Skeletal muscle tissue (tissue), 4 donors: ENCODE data around the gene ESYT1. TPM values are rescaled to one million over a fixed set of nuclear protein-coding genes. Genes with fewer than 3 reads are reported as not detected.

Source experiments
- H3K27ac ChIP-seq: one replicate; pipeline ENCODE4 v1.7.0; 2013; ENCODE audit warnings: mild to moderate bottlenecking, low read depth, low read length, inconsistent platforms
- H3K27me3 ChIP-seq, 3 donors: one replicate each; pipeline ENCODE4 v1.7.0; 2013; ENCODE audit warnings: low read length in 3 of 3; ENCODE audit not compliant: control insufficient read depth in 3 of 3, insufficient read depth in 3 of 3
- H3K36me3 ChIP-seq, 3 donors: one replicate each; pipeline ENCODE4 v1.7.0; 2013; ENCODE audit warnings: low read length in 3 of 3; ENCODE audit not compliant: control insufficient read depth in 3 of 3, insufficient read depth in 3 of 3
- H3K4me1 ChIP-seq, 3 donors: one replicate each; pipeline ENCODE4 v1.7.0; 2013; ENCODE audit warnings: low read length in 3 of 3, mild to moderate bottlenecking in 3 of 3; ENCODE audit not compliant: control insufficient read depth in 3 of 3, insufficient read depth in 3 of 3
- H3K4me3 ChIP-seq, 3 donors: one replicate each; pipeline ENCODE4 v1.7.0; 2013; ENCODE audit warnings: low read length in 3 of 3
- H3K9ac ChIP-seq, 3 donors: one replicate each; pipeline ENCODE4 v1.7.0; 2013; ENCODE audit warnings: low read length in 3 of 3, mild to moderate bottlenecking in 3 of 3, moderate library complexity in 2 of 3, low read depth in 1 of 3
- H3K9me3 ChIP-seq, 3 donors: one replicate each; pipeline ENCODE4 v1.7.0; 2013; ENCODE audit warnings: low read length in 3 of 3; ENCODE audit not compliant: control insufficient read depth in 3 of 3
- total RNA-seq: library from RNA; depleted of rRNA; stranded (reverse); fragments of >200 nt; gene quantifications from one replicate; pipeline ENCODE4 v1.2.3, GENCODE V29; 2014
- donor health status: Osteomylitis.

The ESYT1 gene
- total RNA-seq, 1 donor from 2014 or later: 149 TPM

DNA sequence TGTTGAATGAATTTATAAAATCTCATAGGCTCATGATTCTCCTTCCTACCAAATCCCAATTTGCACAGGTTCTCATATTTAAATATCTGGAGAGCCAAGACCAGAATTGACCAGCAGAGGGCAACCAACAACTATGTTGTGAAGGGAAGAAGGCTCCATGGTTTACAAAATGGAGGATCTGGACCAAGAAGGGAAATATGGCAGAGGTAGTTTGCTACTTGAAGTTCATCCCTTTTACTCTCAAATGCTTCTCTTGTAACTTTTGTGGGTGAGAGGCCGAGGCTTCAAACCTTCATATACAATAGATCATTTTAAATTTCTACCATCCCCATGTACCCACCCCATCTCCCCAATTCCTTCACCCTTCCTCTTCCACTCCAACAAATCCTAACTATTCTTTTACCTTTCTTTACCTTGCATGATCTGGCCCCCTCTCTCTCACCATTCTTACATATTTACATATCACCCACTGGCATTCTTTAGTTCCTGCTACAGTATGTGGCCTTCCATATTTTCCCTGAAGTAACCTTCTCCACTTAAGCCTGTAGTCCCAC is 65.0 kb downstream of the ESYT1 start:
- no peak overlapping the region for H3K27ac ChIP-seq

More for the DNA sequence above, 65.0 kb downstream of the ESYT1 start:
- Histone ChIP-seq H3K4me3 (no peak overlapping the region), H3K9me3 (no peaks in the 10 kb centered on the region), H3K27me3 (no peaks in the 10 kb centered on the region), H3K4me1 (peaks cover 9 to 13% (median 9%) of the 10 kb centered on the region in 3 donors), H3K9ac (no peak overlapping the region), H3K36me3 (no peaks in the 10 kb centered on the region)

Other genes starting within 250 kb of the ESYT1 start
- gene PYM1, start 200.4 kb upstream of the ESYT1 start, total RNA-seq: 16.2 TPM
- 6.8 TPM for gene DGKA, start 197.1 kb upstream of the ESYT1 start, total RNA-seq
- 0.52 TPM for gene PMEL, start 162.2 kb upstream of the ESYT1 start, total RNA-seq
- gene CDK2, start 161.4 kb upstream of the ESYT1 start, total RNA-seq: 9.4 TPM
- gene RAB5B, start 154.2 kb upstream of the ESYT1 start, total RNA-seq: 34.4 TPM
- gene SUOX, start 131.0 kb upstream of the ESYT1 start, total RNA-seq: 7.8 TPM
- 1.6 TPM for gene IKZF4, start 107.2 kb upstream of the ESYT1 start, total RNA-seq
- gene RPS26, start 86.3 kb upstream of the ESYT1 start, total RNA-seq: 36.5 TPM
- 154 TPM for gene ERBB3, start 48.1 kb upstream of the ESYT1 start, total RNA-seq
- gene PA2G4, start 23.7 kb upstream of the ESYT1 start, total RNA-seq: 53.8 TPM
- 4,392 TPM for gene RPL41, start 11.6 kb upstream of the ESYT1 start, total RNA-seq
- 5.7 TPM for gene ZC3H10, start 10.0 kb upstream of the ESYT1 start, total RNA-seq
- gene MYL6B, start 24.3 kb downstream of the ESYT1 start, total RNA-seq: 451 TPM
- 859 TPM for gene MYL6, start 30.1 kb downstream of the ESYT1 start, total RNA-seq
- gene SMARCC2, start 61.2 kb downstream of the ESYT1 start, total RNA-seq: 43.8 TPM
- 30.8 TPM for gene RNF41, start 93.7 kb downstream of the ESYT1 start, total RNA-seq
- 14.1 TPM for gene NABP2, start 96.1 kb downstream of the ESYT1 start, total RNA-seq
- gene SLC39A5, start 101.8 kb downstream of the ESYT1 start, total RNA-seq: not detected
- 6.8 TPM for gene ANKRD52, start 130.1 kb downstream of the ESYT1 start, total RNA-seq
- 12.0 TPM for gene COQ10A, start 138.7 kb downstream of the ESYT1 start, total RNA-seq
- 137 TPM for gene CS, start 172.1 kb downstream of the ESYT1 start, total RNA-seq
- gene CNPY2, start 187.7 kb downstream of the ESYT1 start, total RNA-seq: 25.1 TPM
- gene PAN2, start 205.7 kb downstream of the ESYT1 start, total RNA-seq: 19.3 TPM
- gene IL23A, start 210.6 kb downstream of the ESYT1 start, total RNA-seq: not detected
- 85.6 TPM for gene STAT2, start 231.8 kb downstream of the ESYT1 start, total RNA-seq
- not detected for gene APOF, start 234.6 kb downstream of the ESYT1 start, total RNA-seq